Stomach (tissue), 9 donors: Measurements from ENCODE around the gene ARID5A. TPM values are rescaled to one million over a fixed set of nuclear protein-coding genes. Genes with fewer than 3 reads are reported as not detected.
A peak's percentile ranks its signal among the peaks of the same experiment; 100 is the strongest.

Experiments
- DNase-seq, 2 donors: peaks; one replicate each; pipeline versions ENCODE4 v3.0.0 to v3.0.0-alpha.2; 2013 to 2019
- H3K27ac ChIP-seq, 5 donors: fragments of 200-600 bp in 4 of 5; sonication (generic) in 4 of 5; one replicate each; pipeline ENCODE4 v1.5.1; 2013 to 2019; ENCODE audit warnings: mild to moderate bottlenecking in 1 of 5, moderate library complexity in 1 of 5
- H3K27me3 ChIP-seq, 3 donors: fragments of 200-600 bp; sonication (generic); one replicate each; pipeline ENCODE4 v1.5.1; 2017 to 2019; ENCODE audit warnings: mixed run types in 1 of 3
- H3K36me3 ChIP-seq, 4 donors: fragments of 200-600 bp; sonication (generic); 1 replicate in 3 of 4; 2 replicates in 1 of 4; pipeline ENCODE4 v1.5.1; 2016 to 2019
- H3K4me1 ChIP-seq, 4 donors: fragments of 200-600 bp; sonication (generic); one replicate each; pipeline ENCODE4 v1.5.1; 2016 to 2019
- H3K4me3 ChIP-seq, 4 donors: fragments of 200-600 bp; sonication (generic) in 3 of 4; one replicate each; pipeline ENCODE4 v1.5.1; 2016 to 2019; ENCODE audit warnings: mild to moderate bottlenecking in 1 of 4
- H3K9me3 ChIP-seq, 4 donors: fragments of 200-600 bp; sonication (generic); one replicate each; pipeline ENCODE4 v1.5.1; 2016 to 2019
- EP300 ChIP-seq: sonication (generic); formaldehyde crosslinking; IDR thresholded peaks from one replicate; pipeline ENCODE4 v1.6.1; 2017; ENCODE audit warnings: antibody characterized with exemption
- POLR2A ChIP-seq, 4 donors: fragments of 450-650 bp; IDR thresholded peaks; one replicate each; pipeline ENCODE4 v1.6.1; 2016; ENCODE audit warnings: antibody characterized with exemption in 4 of 4, control low read depth in 2 of 4, mild to moderate bottlenecking in 1 of 4, moderate library complexity in 1 of 4
- POLR2AphosphoS5 ChIP-seq, 3 donors: sonication (generic); formaldehyde crosslinking; IDR thresholded peaks; one replicate each; pipeline ENCODE4 v1.6.1; 2016; ENCODE audit warnings: antibody characterized with exemption in 3 of 3
- WGBS, 5 donors: extraction: QIAGEN DNeasy Blood & Tissue Kit in 3 of 5; methylation state at CpG; one replicate each; pipeline versions ENCODE4 v1.1.5 to v1.1.7; 2013 to 2018; 5-methylcytosine and 5-hydroxymethylcytosine counted together
- intact Hi-C: fragments of 100-400 bp; cut with DNase I; formaldehyde crosslinking; loops from one replicate; pipeline ENCODE4 v1.15.1; 2023; ENCODE audit warnings: low total_unique reads
- polyA plus RNA-seq, 3 donors: library from polyadenylated mRNA; stranded (reverse); fragments of 200-250 nt; gene quantifications; one replicate each; pipeline ENCODE4 v1.2.3, GENCODE V29; 2013
- total RNA-seq, 5 donors: library from RNA; depleted of rRNA; stranded (reverse); fragments of >200 nt; gene quantifications; one replicate each; pipeline versions ENCODE4 v1.1.0 to v1.2.3, GENCODE V29; 2014 to 2016
- TF ChIP-seq, protein P1 (sequence below), 7 experiments: fragments of 450-650 bp in 4 of 7; fragments of 200-600 bp in 3 of 7; sonication (generic) in 3 of 7; IDR thresholded peaks; one replicate each; pipeline ENCODE4 v1.5.1; 2016 to 2019; ENCODE audit warnings: antibody characterized with exemption in 7 of 7, control low read depth in 2 of 7, mild to moderate bottlenecking in 1 of 7
- donor health status: healthy with polysubstance abuse.
- donor health status: Bipolar disorder and iron deficiency.
- donor health status: healthy.

The ARID5A gene
- total and polyA plus RNA-seq, 8 donors: 1.2 to 26.8 (median 14.6) TPM

DNA sequence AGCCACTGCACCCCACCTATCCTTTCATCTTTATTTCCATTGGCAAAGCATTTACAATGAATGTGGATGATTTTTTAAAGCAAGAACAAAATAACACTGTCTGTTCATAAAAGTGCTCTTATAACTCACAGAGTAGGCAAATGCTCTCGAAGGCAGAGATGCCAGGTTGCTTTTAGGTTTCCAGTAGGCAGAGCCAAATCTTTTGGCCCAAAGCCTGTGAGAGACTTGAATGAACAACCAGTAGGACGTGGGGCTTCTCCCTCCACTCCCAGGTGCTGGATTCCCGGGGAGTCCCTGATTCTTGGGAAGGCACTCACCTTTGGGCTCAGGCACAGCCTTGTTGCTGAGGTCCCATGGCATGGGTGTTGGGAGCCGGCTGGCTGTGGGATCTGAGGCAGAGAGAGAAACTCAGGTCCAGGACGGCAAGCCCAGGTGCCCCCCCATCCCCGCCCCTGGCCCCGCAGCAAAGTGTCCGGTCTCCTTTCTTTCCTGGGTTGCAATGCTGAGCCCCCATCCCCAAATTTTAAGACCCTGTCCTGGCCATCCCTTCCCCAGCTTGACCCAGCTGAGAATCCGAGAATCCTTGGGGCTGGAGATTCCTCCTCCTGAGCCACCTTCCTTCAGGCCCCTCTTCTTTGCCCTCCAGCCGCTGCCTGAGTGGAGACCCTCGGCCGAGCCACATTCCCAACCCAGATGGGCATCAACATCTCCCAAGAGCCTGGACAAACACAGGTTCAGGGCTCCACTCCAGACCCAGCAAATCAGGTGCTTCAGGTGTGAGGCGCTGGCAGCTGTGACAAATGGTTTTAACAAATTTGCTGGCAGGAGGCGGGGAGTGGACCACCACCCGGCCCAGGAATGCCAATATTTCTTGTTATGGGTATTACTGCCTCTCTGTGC is 37.2 kb upstream of the ARID5A start:
- TF ChIP-seq, protein P1, sequence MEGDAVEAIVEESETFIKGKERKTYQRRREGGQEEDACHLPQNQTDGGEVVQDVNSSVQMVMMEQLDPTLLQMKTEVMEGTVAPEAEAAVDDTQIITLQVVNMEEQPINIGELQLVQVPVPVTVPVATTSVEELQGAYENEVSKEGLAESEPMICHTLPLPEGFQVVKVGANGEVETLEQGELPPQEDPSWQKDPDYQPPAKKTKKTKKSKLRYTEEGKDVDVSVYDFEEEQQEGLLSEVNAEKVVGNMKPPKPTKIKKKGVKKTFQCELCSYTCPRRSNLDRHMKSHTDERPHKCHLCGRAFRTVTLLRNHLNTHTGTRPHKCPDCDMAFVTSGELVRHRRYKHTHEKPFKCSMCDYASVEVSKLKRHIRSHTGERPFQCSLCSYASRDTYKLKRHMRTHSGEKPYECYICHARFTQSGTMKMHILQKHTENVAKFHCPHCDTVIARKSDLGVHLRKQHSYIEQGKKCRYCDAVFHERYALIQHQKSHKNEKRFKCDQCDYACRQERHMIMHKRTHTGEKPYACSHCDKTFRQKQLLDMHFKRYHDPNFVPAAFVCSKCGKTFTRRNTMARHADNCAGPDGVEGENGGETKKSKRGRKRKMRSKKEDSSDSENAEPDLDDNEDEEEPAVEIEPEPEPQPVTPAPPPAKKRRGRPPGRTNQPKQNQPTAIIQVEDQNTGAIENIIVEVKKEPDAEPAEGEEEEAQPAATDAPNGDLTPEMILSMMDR (IDR thresholded peaks at IDR 0.05): no peak
- no peak for TF ChIP-seq POLR2AphosphoS5 (IDR thresholded peaks at IDR 0.05)
- no peak for TF ChIP-seq EP300
- no peak for TF ChIP-seq POLR2A (IDR thresholded peaks at IDR 0.05)
- WGBS, 5 donors: 77 to 85% (median 79%) methylated on average over 14 to 15 of the region's 15 CpGs
- peaks cover 7 to 56% (median 14%) of the 10 kb centered on the region in 3 donors for H3K27me3 ChIP-seq
- no peaks in the 10 kb centered on the region for H3K36me3 ChIP-seq
- no peak for DNase-seq
- H3K4me3 ChIP-seq: no peak overlapping the region
- H3K4me1 ChIP-seq: peaks cover 0 to 29% (median 6%) of the 10 kb centered on the region in 4 donors
- no peak overlapping the region for H3K27ac ChIP-seq
- H3K9me3 ChIP-seq: peaks cover 0 to 15% (median 7%) of the 10 kb centered on the region in 4 donors
- intact Hi-C loops: no loop called here

DNA sequence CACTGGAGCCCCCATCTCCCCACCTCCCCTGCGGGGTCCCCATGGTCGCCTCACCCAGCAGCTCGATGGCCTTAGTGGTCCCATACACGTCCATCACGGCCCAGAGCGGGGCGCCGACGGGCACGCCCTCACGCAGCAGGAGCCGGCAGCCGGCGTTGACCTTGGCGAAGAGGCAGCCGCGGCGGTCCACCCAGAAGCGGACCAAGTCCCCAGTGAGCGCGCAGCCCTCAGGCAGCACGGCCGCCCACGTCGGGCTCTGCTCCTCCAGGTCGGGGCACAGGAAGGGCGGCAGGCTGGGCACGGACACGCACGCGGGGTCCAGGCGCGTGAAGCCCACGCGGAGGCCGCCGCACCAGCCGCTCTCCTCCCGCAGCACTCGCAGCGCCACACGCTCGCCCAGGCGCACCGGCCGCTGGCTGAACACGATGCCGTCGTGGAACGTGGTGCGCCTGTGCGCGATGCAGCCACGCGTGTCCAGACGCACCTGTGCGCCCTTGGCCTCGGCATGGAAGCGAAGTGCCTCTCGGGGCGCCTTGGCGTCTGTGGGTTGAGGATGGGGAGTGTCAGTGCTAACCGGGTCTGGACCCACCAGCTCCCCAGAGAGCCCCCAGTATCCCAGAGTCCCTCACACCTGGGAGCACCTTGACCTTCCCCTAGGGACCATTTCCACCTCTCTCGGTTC is 36.0 kb upstream of the ARID5A start:
- peak in 1 of 2 donors; percentile 42 for DNase-seq
- no peak for TF ChIP-seq POLR2A (IDR thresholded peaks at IDR 0.05)
- no peak for TF ChIP-seq POLR2AphosphoS5 (IDR thresholded peaks at IDR 0.05)
- TF ChIP-seq EP300: no peak
- TF ChIP-seq, protein P1 (IDR thresholded peaks at IDR 0.05): no peak

DNA sequence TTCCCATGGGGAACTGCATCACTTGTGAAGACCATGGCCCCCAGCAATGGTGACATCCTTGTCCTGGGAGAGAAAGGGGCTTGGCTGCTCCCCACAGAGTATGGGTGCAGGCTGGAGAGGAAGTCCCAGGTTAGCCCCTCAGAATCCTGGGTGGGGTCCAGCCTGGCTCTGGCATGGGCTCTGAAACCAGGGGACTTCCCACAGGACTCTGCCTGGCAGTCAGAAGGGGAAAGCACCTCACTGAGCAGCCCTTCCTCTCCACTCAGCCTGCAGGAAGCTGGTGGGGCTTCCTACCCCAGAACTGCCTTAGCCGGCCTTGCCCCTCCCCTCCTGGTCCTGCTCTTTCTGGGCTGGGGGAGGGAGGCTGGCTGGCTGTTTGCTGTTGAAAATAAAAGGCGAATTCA is 35.1 kb upstream of the ARID5A start:
- 13 to 69% (median 44%) methylated on average over 2 of the region's 2 CpGs for WGBS, 5 donors
- TF ChIP-seq POLR2A (IDR thresholded peaks at IDR 0.05) (no peak), EP300 (no peak), POLR2AphosphoS5 (IDR thresholded peaks at IDR 0.05) (no peak)
- TF ChIP-seq, protein P1 (IDR thresholded peaks at IDR 0.05): no peak
- intact Hi-C loops: no loop called here
- Histone ChIP-seq H3K9me3 (no peaks in the 10 kb centered on the region), H3K36me3 (no peaks in the 10 kb centered on the region), H3K4me3 (no peak overlapping the region), H3K27me3 (peaks cover 7 to 56% (median 14%) of the 10 kb centered on the region in 3 donors), H3K27ac (no peak overlapping the region), H3K4me1 (peaks cover 0 to 40% (median 10%) of the 10 kb centered on the region in 4 donors)
- peak in 1 of 2 donors; percentile 51 for DNase-seq

More for the DNA sequence above, 36.0 kb upstream of the ARID5A start:
- WGBS, 5 donors: 32 to 69% (median 45%) methylated on average over 27 to 64 of the region's 64 CpGs
- Histone ChIP-seq H3K9me3 (peaks cover 0 to 6% (median 2%) of the 10 kb centered on the region in 4 donors), H3K36me3 (no peaks in the 10 kb centered on the region), H3K27ac (no peak overlapping the region), H3K4me1 (peaks cover 0 to 37% (median 9%) of the 10 kb centered on the region in 4 donors), H3K4me3 (no peak overlapping the region), H3K27me3 (peaks cover 7 to 56% (median 14%) of the 10 kb centered on the region in 3 donors)
- intact Hi-C loops: no loop called here
